MG63 (cell line): ENCODE measurements around the gene TNC. TPM values are rescaled to one million over a fixed set of nuclear protein-coding genes. Genes with fewer than 3 reads are reported as not detected.

Source experiments
- DNase-seq: peaks from one replicate; pipeline ENCODE4 v3.0.0-alpha.2; 2020
- H3K27me3 ChIP-seq: fragments of 250-450 bp; sonication (Bioruptor Pico); 2 replicates; pipeline ENCODE4 v1.5.1; 2020; ENCODE audit warnings: mild to moderate bottlenecking, moderate library complexity
- H3K36me3 ChIP-seq: fragments of 250-450 bp; sonication (Bioruptor Pico); 2 replicates; pipeline ENCODE4 v1.5.1; 2020; ENCODE audit warnings: mild to moderate bottlenecking, moderate library complexity
- H3K4me3 ChIP-seq: fragments of 250-450 bp; sonication (Bioruptor Pico); 2 replicates; pipeline ENCODE4 v1.5.1; 2020; ENCODE audit warnings: mild to moderate bottlenecking, moderate library complexity
- H3K9me3 ChIP-seq: fragments of 250-450 bp; sonication (Bioruptor Pico); 2 replicates; pipeline ENCODE4 v1.5.1; 2020; ENCODE audit warnings: mild to moderate bottlenecking, moderate library complexity
- total RNA-seq: library from RNA; depleted of rRNA; stranded (reverse); fragments of >200 nt; shearing (Covaris generic); gene quantifications from 2 replicates; pipeline ENCODE4 v1.2.3, GENCODE V29; 2014; ENCODE audit warnings: low replicate concordance

Gene TNC
- total RNA-seq, 1 experiment from 2014 or later, result 3.0 TPM

DNA sequence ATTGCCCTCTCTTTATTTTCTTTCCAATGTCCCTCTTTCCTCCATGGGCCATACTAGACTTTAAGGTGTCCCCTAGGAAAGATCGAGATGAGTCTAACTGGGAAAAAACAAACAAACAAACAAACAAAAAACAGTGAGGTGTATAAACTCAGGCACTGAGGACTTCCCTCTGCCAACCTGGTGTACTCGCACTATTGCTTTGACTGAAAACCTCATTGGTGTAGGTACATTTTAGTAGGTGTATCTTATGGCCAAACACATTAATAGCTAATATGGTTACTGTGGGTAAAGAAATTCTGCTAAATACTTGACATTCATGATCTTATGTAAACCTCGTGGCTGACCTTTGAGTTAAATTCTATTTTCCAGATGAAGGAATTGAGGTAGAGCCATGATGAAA, 74.3 kb downstream of the TNC start:
- Histone ChIP-seq H3K36me3 (no peaks in the 10 kb centered on the region), H3K27me3 (no peaks in the 10 kb centered on the region), H3K4me3 (no peak overlapping the region), H3K9me3 (no peaks in the 10 kb centered on the region)
- no peak for DNase-seq

DNA sequence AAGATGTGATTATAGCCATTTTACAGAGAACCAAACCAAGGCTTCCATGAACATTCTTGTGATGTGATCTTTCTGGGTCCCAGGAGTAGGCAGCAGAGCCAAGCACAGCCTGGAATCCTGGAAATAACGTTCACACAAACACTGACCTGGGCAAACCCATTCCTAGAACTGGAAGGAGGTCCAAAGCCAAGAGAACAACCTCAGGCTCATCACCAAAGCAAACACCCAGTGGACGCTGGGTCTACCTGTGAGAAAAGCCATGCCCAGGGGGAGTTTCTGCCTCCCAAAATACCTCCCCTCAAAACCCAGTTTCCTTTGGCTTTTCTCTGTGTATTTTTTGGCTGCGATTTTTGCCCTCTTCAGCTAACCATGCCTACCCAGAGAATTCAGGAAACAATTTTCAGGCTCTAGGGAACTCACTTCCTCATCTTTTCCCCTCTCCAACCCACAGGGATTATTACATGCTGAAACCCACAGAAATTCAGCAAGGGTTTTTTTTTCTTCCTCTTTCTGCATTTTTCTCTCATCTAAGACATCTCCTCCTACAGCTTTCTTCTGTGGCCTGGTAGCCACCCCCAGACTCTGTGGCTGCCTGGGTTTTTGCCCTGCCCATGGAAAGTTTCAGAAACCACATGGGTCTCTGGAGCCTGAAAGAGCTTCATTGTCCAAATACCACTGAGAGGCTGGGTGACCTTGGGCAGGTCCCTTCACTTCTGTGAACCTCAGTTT, 75.0 kb downstream of the TNC start:
- Histone ChIP-seq H3K4me3 (no peak overlapping the region), H3K9me3 (no peaks in the 10 kb centered on the region), H3K36me3 (no peaks in the 10 kb centered on the region), H3K27me3 (no peaks in the 10 kb centered on the region)
- no peak for DNase-seq

DNA sequence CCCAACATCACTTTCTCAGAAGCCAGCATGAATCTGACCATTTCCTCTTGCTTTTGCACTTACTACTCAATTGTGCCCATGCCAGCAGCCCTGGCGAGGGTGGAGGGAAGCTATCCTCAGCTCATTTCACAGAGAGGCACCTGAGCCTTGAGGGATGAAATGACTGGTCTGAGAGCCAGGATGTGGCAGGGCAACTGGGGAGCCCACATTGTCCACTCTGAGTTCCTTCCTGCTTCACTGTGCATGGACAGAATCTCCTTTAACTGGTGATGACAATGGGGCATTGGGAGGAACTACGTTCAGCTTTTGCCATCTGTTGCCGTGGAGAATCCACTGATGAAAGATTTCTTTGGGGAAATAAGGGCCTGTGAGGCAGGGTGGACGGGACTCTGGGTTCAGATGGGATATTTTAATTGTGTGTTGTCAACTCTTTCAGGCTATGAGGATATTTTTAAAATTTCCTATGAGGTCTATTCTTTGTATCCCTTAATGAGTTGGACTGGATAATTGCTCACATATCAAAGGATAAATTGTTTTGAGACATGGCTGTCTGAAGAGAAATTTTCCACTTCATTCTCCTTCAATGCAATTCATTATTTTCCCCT, 78.3 kb downstream of the TNC start:
- H3K9me3 ChIP-seq, result no peaks in the 10 kb centered on the region
- no peak for DNase-seq
- H3K36me3 ChIP-seq, result no peaks in the 10 kb centered on the region
- no peaks in the 10 kb centered on the region for H3K27me3 ChIP-seq
- no peak overlapping the region for H3K4me3 ChIP-seq

DNA sequence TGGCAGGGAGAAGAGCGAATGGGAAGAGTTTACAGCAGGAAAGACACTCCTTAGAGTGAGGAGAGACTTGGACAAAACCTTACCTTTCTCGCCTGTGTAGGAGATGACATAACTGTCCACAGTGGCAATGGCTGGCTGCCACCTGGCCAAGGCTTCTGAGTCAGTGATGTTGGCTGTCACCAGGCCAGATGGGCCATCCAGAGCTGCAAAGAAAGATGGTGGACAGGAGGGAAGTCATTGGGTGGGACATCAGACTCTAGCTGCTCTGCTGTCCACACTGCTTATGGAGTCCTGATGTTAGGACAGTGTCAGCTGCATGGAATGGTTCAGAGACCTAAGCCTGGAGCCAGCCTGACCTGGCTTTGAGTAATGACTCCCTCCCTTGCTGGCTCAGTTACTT, 79.8 kb downstream of the TNC start:
- peak; percentile 10 for DNase-seq
- Histone ChIP-seq H3K4me3 (no peak overlapping the region), H3K9me3 (no peaks in the 10 kb centered on the region), H3K27me3 (no peaks in the 10 kb centered on the region), H3K36me3 (no peaks in the 10 kb centered on the region)

DNA sequence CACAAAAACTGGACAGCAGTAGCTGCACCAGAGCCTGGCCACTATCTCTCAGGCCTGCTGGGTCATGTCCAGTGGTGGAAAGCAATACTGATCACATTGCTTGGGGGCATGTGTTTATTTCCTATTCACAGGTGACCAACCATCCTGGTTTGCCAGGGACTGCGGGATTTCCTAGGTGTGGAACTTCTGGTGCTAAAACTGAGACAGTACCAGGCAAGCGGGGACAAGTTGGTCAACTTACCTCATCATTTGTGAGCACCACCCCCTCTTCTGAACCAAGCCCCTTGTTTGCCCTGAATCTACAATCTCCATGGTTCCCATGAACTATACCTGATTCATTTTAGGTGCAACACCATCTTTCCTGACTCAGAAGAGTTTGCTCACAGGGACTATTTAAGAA, 81.3 kb downstream of the TNC start:
- Histone ChIP-seq H3K4me3 (no peak overlapping the region), H3K27me3 (no peaks in the 10 kb centered on the region), H3K9me3 (no peaks in the 10 kb centered on the region), H3K36me3 (no peaks in the 10 kb centered on the region)
- no peak for DNase-seq

DNA sequence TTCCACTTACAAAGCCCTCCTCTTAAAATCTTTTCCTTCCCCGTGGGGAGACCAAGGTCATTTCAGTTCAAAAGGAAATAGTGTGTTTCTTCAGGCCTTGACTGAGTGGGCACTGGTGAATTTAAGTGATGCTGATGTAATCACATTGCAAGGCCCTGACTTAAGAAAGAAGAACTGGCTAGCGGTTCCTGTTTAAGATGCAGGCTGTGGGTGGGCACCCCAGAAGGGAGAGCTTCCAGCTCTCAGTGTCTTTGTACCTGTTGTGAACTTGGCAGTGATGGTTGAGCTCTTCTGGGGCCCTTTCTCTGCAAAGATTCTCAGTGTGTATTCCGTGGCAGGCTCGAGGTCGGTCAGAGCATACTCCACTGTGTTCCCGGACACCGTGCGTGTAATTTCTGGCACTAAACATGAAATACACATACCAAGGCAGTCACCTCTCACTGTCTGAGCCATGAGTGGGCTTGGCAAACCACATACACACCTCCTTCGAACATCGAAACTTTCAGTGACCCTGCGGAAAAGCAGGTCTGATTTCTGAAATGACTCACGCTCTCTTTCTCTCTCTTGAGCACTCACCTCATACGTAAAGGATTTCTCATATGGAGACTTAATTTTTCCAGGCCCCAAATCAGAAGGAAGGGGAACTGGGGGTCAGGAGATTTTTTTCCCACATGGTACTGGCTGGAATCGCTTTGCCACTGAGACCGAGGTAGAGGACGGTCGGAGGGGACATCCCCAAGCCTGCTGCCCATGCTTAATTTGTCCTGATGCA, 81.9 kb downstream of the TNC start:
- Histone ChIP-seq H3K27me3 (no peaks in the 10 kb centered on the region), H3K36me3 (no peaks in the 10 kb centered on the region), H3K9me3 (no peaks in the 10 kb centered on the region), H3K4me3 (no peak overlapping the region)
- peak; percentile 40 for DNase-seq

DNA sequence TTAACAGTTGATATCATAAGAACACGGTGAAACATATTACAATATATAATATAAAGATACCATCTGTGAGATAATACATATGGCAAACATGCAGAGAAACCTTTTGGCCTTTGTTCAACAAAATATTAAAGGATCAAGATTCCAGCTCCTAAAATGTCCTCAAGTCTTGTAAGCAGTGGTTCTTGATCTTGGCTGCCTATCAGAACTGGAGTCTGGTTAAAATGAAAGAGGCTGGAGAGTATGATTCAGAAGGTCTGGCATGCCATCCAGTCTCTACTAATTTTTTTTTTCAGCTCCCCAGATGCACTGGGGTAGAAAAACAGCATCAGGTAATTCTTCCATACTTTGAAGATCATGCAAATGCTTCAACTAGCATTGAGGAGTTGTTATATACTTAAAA, 83.2 kb downstream of the TNC start:
- Histone ChIP-seq H3K36me3 (no peaks in the 10 kb centered on the region), H3K4me3 (no peak overlapping the region), H3K9me3 (no peaks in the 10 kb centered on the region), H3K27me3 (no peaks in the 10 kb centered on the region)
- DNase-seq, result peak; percentile 52

DNA sequence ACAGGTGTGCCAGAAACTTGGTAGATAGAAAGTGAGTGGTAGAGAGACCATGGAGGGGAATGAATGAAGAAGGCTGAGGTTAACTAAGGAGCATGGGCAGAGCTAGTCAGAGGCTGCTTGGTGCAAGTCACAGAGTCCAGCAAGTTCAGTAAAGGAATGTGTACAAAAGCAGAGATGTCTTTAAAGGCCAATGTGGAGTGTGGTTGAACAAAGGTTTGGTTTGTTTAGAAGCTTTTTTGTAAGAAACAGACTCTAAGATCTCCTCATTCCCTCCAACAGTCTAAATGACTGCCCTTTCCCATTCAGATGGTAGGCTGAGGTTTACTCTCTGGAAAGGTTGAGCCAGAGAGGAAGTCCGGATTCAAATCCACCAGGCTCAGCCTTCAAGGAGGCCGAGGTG, 84.2 kb downstream of the TNC start:
- DNase-seq, result no peak
- H3K9me3 ChIP-seq, result no peaks in the 10 kb centered on the region
- H3K4me3 ChIP-seq, result no peak overlapping the region
- H3K27me3 ChIP-seq, result no peaks in the 10 kb centered on the region
- H3K36me3 ChIP-seq, result no peaks in the 10 kb centered on the region

DNA sequence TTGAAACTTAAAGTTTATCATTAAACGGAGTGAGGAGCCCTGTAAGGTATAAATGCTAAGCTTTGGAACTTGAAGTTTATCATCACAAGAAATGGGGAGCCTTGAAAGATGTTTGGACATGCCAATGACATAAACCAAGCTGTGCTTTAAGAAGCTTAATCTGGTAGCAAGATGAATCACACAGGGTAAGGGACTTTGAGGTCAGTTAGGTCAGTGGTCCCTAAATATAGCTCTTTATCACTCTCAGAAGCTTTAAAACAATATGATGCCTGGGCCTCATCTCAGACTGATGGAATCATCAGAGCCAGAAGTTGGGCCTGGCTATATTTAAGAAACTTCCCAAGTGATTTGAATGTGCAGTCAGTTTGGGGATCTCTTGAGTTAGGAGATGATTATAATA, 85.7 kb downstream of the TNC start:
- Histone ChIP-seq H3K36me3 (no peaks in the 10 kb centered on the region), H3K9me3 (no peaks in the 10 kb centered on the region), H3K27me3 (no peaks in the 10 kb centered on the region), H3K4me3 (no peak overlapping the region)
- DNase-seq, result no peak

DNA sequence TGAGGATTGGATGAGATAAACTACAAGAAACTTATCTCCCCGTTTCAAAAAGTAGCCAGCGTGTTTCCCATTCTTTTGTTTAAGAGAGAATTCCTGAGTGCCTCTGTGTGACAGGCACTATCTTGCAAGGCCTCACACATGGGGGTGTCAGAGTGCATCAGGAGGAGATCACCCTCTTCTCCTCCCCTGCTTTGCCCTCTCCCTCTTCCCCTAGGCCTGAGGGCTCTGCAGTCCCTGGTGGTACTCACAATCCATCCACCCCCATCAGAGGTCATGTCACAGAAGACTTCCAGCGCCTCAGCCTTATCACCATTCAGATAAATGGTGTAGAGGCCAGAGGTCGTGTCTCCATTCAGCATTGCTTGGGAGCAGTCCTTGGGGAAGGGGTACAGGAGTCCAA, 88.0 kb downstream of the TNC start:
- Histone ChIP-seq H3K36me3 (no peaks in the 10 kb centered on the region), H3K9me3 (no peaks in the 10 kb centered on the region), H3K4me3 (no peak overlapping the region)

DNA sequence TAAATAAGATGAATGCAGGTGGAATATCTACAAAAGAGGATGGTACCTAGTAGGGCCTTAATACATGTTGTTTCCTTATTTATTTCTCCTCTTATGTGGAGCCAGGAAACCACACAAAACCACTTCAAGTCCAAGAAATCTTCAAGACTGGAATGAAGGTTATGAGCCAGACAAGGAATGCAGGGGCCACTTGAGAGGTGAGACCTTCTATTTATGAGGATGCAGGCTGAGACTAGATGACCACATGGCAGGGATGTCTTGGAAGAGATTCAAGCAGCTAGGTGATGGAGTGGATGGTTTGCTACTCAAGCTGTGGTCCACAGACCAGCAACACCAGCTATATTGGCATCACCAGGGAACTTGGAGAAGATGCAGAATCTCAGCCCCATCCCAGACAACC, 92.2 kb downstream of the TNC start:
- no peak for DNase-seq

More for the DNA sequence above, 88.0 kb downstream of the TNC start:
- DNase-seq, result no peak
- no peaks in the 10 kb centered on the region for H3K27me3 ChIP-seq

DNA sequence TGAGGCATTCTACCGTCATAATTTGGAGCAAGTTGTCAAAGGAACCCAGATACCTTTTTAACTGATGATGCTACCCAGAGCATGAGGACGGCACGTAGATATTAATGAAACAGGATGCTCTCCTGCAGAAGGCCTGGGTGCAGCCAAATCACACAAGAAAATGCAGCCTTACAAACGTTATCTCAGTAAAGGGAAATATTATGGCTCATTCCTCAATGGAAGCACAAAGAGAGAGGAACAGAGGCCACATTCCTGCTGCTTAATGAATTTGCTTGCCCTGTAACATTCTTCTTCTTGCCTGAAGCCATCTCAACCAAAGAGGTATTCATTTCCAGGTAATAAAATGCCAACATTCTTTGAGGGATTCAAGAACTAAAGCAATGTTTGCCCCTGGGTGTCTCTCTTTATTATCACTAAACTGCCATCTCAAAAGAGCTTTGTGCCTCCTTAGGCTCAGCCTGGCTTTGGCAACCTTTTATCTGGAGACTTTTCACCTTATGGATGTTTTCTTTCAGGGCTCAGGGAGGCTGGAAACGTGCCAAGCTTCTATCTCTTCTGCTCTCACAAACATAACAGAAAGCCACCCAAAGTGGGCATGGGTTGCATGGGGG, 92.9 kb downstream of the TNC start:
- H3K4me3 ChIP-seq, result no peak overlapping the region
- H3K36me3 ChIP-seq, result no peaks in the 10 kb centered on the region
- DNase-seq, result no peak
- H3K9me3 ChIP-seq, result no peaks in the 10 kb centered on the region
- no peaks in the 10 kb centered on the region for H3K27me3 ChIP-seq

More for the DNA sequence above, 92.2 kb downstream of the TNC start:
- H3K36me3 ChIP-seq, result no peaks in the 10 kb centered on the region
- H3K9me3 ChIP-seq, result no peaks in the 10 kb centered on the region
- no peaks in the 10 kb centered on the region for H3K27me3 ChIP-seq
- H3K4me3 ChIP-seq, result no peak overlapping the region

DNA sequence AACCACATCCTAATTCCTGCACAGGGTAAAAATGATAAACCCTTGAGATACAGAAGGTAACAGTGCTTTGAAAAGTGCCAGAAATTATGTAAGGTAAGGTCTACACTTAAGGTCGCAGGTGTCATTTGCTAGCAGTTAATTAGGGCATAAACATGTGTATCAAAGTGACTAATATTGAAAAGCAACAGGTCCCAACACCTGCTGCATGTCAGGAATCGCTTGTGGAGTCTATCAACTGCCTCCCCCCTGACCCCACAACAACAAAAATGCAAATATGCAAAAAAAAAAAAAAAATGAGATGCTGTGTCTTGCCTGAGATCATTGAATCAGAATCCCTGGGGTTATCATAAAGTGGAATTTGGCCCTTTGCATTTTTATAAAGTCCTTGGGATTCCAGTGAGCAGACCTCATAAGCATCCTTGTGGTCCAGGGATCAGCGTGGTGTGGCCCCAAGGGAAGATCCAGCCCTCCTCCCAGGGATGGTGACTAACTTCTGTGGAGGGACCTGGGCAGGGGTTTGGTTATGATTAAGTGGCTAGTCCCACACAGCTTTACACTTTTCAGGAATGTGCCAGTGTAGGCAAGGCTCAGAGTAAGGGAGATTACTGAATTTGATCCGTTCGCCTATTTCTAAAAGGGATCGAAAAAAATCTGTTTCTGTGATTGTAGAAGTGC, 95.1 kb downstream of the TNC start:
- no peaks in the 10 kb centered on the region for H3K27me3 ChIP-seq
- DNase-seq, result peak; percentile 68
- H3K4me3 ChIP-seq, result no peak overlapping the region
- no peaks in the 10 kb centered on the region for H3K36me3 ChIP-seq
- no peaks in the 10 kb centered on the region for H3K9me3 ChIP-seq

DNA sequence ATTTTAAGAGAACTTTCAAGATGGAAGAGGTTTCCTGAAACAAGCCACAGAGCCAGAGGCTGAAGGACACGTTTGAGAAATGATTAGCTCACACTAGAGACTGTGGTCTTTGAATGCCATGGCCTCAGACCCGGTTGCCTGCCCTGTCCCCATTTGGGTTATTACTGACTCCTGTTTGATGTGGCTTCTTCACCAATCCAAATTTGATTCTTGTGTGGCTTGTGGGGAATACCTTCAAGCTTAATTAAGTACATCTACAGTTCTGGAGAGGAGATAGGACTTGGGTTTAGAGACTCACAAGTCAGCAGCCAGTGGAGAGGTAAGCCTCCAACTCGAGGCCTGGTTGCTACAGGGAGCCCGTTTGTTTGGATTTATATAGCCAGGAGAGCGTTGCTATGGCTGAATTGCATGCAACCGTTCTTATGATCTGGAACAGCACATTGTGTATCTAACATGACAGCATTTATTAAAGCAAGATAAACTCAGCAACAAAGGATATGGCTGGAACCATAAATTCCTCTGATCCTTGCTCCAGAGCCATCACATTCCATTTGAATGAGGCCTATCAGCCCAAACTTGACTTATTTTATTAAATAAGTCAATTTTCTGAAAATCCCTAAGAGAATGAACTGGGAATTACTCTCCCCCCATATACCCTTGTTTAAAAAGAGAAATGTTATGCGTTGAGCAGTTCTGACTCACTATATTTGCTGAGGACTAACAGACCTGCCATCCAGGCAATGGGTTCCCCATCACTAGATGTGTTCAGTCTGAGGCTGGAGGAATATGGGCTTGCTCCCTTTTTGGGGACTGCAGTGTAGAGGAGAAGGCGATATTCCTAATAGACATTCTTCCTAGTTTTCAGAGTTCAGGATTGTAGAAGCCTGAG, 99.2 kb downstream of the TNC start:
- Histone ChIP-seq H3K4me3 (no peak overlapping the region), H3K36me3 (no peaks in the 10 kb centered on the region), H3K27me3 (no peaks in the 10 kb centered on the region), H3K9me3 (no peaks in the 10 kb centered on the region)
- DNase-seq, result peak; percentile 75

DNA sequence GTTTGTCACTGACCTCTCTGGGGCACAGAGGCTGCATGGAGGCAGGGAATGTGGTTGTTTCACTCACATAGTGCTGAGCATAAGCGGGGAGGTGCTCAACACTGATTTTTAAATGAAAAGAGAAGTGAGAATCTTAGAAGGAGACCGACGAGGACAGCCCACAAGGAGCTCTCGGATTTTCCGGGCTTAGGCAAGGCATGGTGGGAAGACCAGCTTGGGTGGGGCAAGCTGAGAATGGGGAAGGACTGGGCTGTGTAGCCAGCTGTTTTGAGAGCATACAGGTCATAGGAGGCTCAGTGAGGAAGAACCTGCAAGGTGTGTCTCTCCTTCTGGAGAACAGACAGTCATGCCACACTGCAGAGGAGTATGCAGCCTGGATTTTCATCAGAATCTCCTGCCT, 101.6 kb downstream of the TNC start:
- no peak for DNase-seq
- Histone ChIP-seq H3K27me3 (no peaks in the 10 kb centered on the region), H3K36me3 (no peaks in the 10 kb centered on the region), H3K4me3 (no peak overlapping the region), H3K9me3 (no peaks in the 10 kb centered on the region)

DNA sequence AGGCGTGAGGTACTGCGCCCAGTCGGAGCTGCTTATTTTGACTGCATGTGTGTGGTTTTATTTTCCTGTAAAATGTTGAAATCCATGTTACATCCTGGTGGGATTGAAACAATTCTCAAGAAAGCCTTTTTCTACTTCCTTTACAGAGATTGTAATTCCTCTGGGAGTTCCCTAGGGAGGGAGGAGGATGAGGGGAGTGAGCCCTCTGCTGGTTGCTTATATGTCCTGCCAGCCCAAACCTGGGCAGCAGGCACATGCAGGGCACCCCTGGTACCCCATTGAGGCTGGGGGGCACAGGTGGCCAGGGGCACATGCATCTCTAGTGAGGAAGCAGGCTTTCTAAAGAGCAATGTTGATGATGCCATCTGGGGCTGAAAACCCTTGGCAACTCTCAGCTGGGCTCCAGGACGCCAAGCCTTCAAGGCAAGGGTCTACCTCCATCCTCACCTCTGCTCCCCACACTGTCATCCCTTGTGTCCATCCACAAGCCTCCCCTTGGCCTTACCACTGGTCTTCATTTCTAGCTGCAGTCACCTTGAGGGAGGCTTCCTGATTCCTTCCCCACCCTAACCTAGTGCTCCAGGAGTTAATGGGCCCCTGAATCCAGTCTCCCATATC, 102.8 kb downstream of the TNC start:
- Histone ChIP-seq H3K4me3 (no peak overlapping the region), H3K9me3 (no peaks in the 10 kb centered on the region), H3K27me3 (no peaks in the 10 kb centered on the region), H3K36me3 (no peaks in the 10 kb centered on the region)
- DNase-seq, result peak; percentile 38
